Small intestine (tissue), 7 donors: ENCODE measurements around the gene STK38. TPM values are rescaled to one million over a fixed set of nuclear protein-coding genes. Genes with fewer than 3 reads are reported as not detected.
"Not testable (repeated sequence)": the region's sequence is repeated elsewhere in the genome, so short reads cannot be mapped to it uniquely, and the experiment has no call there.

ENCODE experiments used
- DNase-seq, 2 donors: peaks; one replicate each; pipeline versions ENCODE4 v3.0.0 to v3.0.0-alpha.2; 2013
- FAIRE-seq: peaks from 2 replicates; lab custom pipeline; 2012; peaks lifted over from hg19 to GRCh38; lab: Jason Lieb, UNC
- H3K27ac ChIP-seq, 3 donors: one replicate each; pipeline ENCODE4 v1.5.1; 2013; ENCODE audit warnings: low read length in 2 of 3, mild to moderate bottlenecking in 2 of 3, control low read depth in 1 of 3, inconsistent platforms in 1 of 3, low read depth in 1 of 3, moderate library complexity in 1 of 3
- H3K27me3 ChIP-seq, 3 donors: one replicate each; pipeline ENCODE4 v1.6.1; 2013; ENCODE audit warnings: low read length in 3 of 3, inconsistent platforms in 1 of 3; ENCODE audit not compliant: control insufficient read depth in 3 of 3, insufficient read depth in 3 of 3
- H3K36me3 ChIP-seq, 3 donors: one replicate each; pipeline ENCODE4 v1.6.1; 2013; ENCODE audit warnings: low read length in 3 of 3, inconsistent platforms in 1 of 3, low read depth in 1 of 3, mild to moderate bottlenecking in 1 of 3, moderate library complexity in 1 of 3; ENCODE audit not compliant: control insufficient read depth in 3 of 3, insufficient read depth in 2 of 3
- H3K4me1 ChIP-seq, 3 donors: one replicate each; pipeline ENCODE4 v1.6.1; 2013; ENCODE audit warnings: low read length in 2 of 3, inconsistent platforms in 1 of 3, low read depth in 1 of 3, mild to moderate bottlenecking in 1 of 3, moderate library complexity in 1 of 3; ENCODE audit not compliant: control insufficient read depth in 3 of 3, insufficient read depth in 2 of 3
- H3K4me3 ChIP-seq, 3 donors: one replicate each; pipeline ENCODE4 v1.5.1; 2013; ENCODE audit warnings: low read length in 3 of 3, control low read depth in 1 of 3, inconsistent platforms in 1 of 3, low read depth in 1 of 3, mild to moderate bottlenecking in 1 of 3, moderate library complexity in 1 of 3
- H3K9me3 ChIP-seq, 2 donors: one replicate each; pipeline ENCODE4 v1.6.1; 2013; ENCODE audit warnings: low read depth in 1 of 2, low read length in 1 of 2; ENCODE audit not compliant: control insufficient read depth in 2 of 2, insufficient read depth in 1 of 2
- WGBS, 3 donors: extraction: QIAGEN DNeasy Blood & Tissue Kit; methylation state at CpG; one replicate each; pipeline ENCODE4 v1.1.7; 2013; 5-methylcytosine and 5-hydroxymethylcytosine counted together
- polyA plus RNA-seq, 4 donors: library from polyadenylated mRNA; stranded (reverse) in 3 of 4; unstranded in 1 of 4; fragments of 200-250 nt in 3 of 4; fragments of 120-200 nt in 1 of 4; gene quantifications; one replicate each; pipeline versions ENCODE4 v1.2.1 to v1.2.3, GENCODE V29; 2013
- donor health status: healthy with polysubstance abuse.
- donor health status: control.
- donor health status: control.
- donor health status: Bipolar disorder and iron deficiency.
- donor health status: healthy.

Gene STK38
- polyA plus RNA-seq, 4 donors: 27.6 to 52.1 (median 39.9) TPM

- not testable (repeated sequence) for FAIRE-seq, H3K27ac ChIP-seq, H3K4me3 ChIP-seq, H3K4me1 ChIP-seq, H3K9me3 ChIP-seq, H3K27me3 ChIP-seq, DNase-seq, H3K36me3 ChIP-seq
- 95 to 97% (median 96%) methylated on average over 9 of the region's 9 CpGs for WGBS, 3 donors
These were observed 41.7 kb upstream of the STK38 start for GRCh38 chr6:36589025-36589400.

- Histone ChIP-seq H3K36me3 (no peaks in the 10 kb centered on the region), H3K27me3 (no peaks in the 10 kb centered on the region), H3K4me3 (no peak overlapping the region), H3K27ac (no peak overlapping the region), H3K4me1 (no peaks in the 10 kb centered on the region), H3K9me3 (no peaks in the 10 kb centered on the region)
- FAIRE-seq: no peak
- no peak for DNase-seq
- 74 to 94% (median 93%) methylated on average over 1 of the region's 1 CpG for WGBS, 3 donors
These were observed 39.3 kb upstream of the STK38 start for GRCh38 chr6:36586606-36587005.

- FAIRE-seq (no peak), DNase-seq (no peak)
- Histone ChIP-seq H3K27me3 (no peaks in the 10 kb centered on the region), H3K9me3 (no peaks in the 10 kb centered on the region), H3K4me1 (peaks cover 0 to 7% (median 3%) of the 10 kb centered on the region in 3 donors), H3K4me3 (no peak overlapping the region), H3K27ac (no peak overlapping the region), H3K36me3 (no peaks in the 10 kb centered on the region)
- 80 to 91% (median 85%) methylated on average over 4 of the region's 4 CpGs for WGBS, 3 donors
These were observed 34.4 kb upstream of the STK38 start for GRCh38 chr6:36581716-36582115.

GRCh38 chr6:36580184-36580526, 32.9 kb upstream of the STK38 start:
- 73 to 75% (median 73%) methylated on average over 8 of the region's 8 CpGs for WGBS, 3 donors
- peak overlapping the region in 2 of 3 donors; percentile 3 to 38 for H3K27ac ChIP-seq
- FAIRE-seq (no peak), DNase-seq (no peak)
- no peaks in the 10 kb centered on the region for H3K27me3 ChIP-seq
- H3K9me3 ChIP-seq: no peaks in the 10 kb centered on the region
- no peaks in the 10 kb centered on the region for H3K36me3 ChIP-seq
- peaks cover 0 to 7% (median 3%) of the 10 kb centered on the region in 3 donors for H3K4me1 ChIP-seq
- H3K4me3 ChIP-seq: no peak overlapping the region

GRCh38 chr6:36578431-36578830, 31.2 kb upstream of the STK38 start:
- Histone ChIP-seq H3K4me3 (no peak overlapping the region), H3K36me3 (no peaks in the 10 kb centered on the region), H3K27me3 (no peaks in the 10 kb centered on the region), H3K4me1 (peaks cover 0 to 7% (median 3%) of the 10 kb centered on the region in 3 donors), H3K9me3 (no peaks in the 10 kb centered on the region), H3K27ac (no peak overlapping the region)
- WGBS, 3 donors: 94 to 96% (median 96%) methylated on average over 4 of the region's 4 CpGs
- DNase-seq: no peak
- FAIRE-seq: no peak

GRCh38 chr6:36578030-36578429, 30.8 kb upstream of the STK38 start:
- Histone ChIP-seq H3K4me1 (peaks cover 0 to 7% (median 3%) of the 10 kb centered on the region in 3 donors), H3K9me3 (no peaks in the 10 kb centered on the region), H3K4me3 (no peak overlapping the region), H3K27ac (no peak overlapping the region), H3K36me3 (no peaks in the 10 kb centered on the region), H3K27me3 (no peaks in the 10 kb centered on the region)
- no peak for FAIRE-seq
- WGBS, 3 donors: 85 to 90% (median 89%) methylated on average over 5 of the region's 5 CpGs
- no peak for DNase-seq

GRCh38 chr6:36577301-36577700, 30.0 kb upstream of the STK38 start:
- WGBS, 3 donors: 19 to 44% (median 39%) methylated on average over 2 of the region's 2 CpGs
- FAIRE-seq (no peak), DNase-seq (peak in 1 of 2 donors; percentile 39)
- Histone ChIP-seq H3K36me3 (no peaks in the 10 kb centered on the region), H3K9me3 (no peaks in the 10 kb centered on the region), H3K27ac (no peak overlapping the region), H3K27me3 (no peaks in the 10 kb centered on the region), H3K4me1 (peaks cover 0 to 9% (median 3%) of the 10 kb centered on the region in 3 donors), H3K4me3 (no peak overlapping the region)

GRCh38 chr6:36576578-36576977, 29.3 kb upstream of the STK38 start:
- Histone ChIP-seq H3K27me3 (no peaks in the 10 kb centered on the region), H3K27ac (no peak overlapping the region), H3K4me3 (no peak overlapping the region), H3K9me3 (no peaks in the 10 kb centered on the region), H3K4me1 (peaks cover 0 to 10% (median 3%) of the 10 kb centered on the region in 3 donors), H3K36me3 (no peaks in the 10 kb centered on the region)
- WGBS, 3 donors: 85 to 91% (median 91%) methylated on average over 7 of the region's 7 CpGs
- FAIRE-seq (no peak), DNase-seq (no peak)

GRCh38 chr6:36574679-36575078, 27.4 kb upstream of the STK38 start:
- DNase-seq (no peak), FAIRE-seq (no peak)
- Histone ChIP-seq H3K4me3 (no peak overlapping the region), H3K9me3 (no peaks in the 10 kb centered on the region), H3K27me3 (no peaks in the 10 kb centered on the region), H3K4me1 (peaks cover 0 to 3% (median 0%) of the 10 kb centered on the region in 3 donors), H3K36me3 (no peaks in the 10 kb centered on the region), H3K27ac (no peak overlapping the region)
